ENCODE results near the gene TRIB2. TPM values are rescaled to one million over a fixed set of nuclear protein-coding genes. Genes with fewer than 3 reads are reported as not detected.
A peak's percentile ranks its signal among the peaks of the same experiment; 100 is the strongest.

Gene TRIB2
- total and polyA plus RNA-seq, 11 donors: 31.2 to 140 (median 41.4) TPM

GRCh38 chr2:12773586-12774394 lies 57.1 kb downstream of the TRIB2 start:
- no peak overlapping the region for H3K27ac ChIP-seq
- 68 to 78% (median 77%) methylated on average over 3 of the region's 3 CpGs for whole genome bisulfite sequencing, 4 donors
- no peak for ATAC-seq

GRCh38 chr2:12774395-12774727 lies 57.6 kb downstream of the TRIB2 start:
- Histone ChIP-seq H3K4me1 (peaks cover 0 to 11% (median 0%) of the 10 kb centered on the region in 12 donors), H3K9me3 (peaks cover 0 to 9% (median 0%) of the 10 kb centered on the region in 12 donors), H3K27me3 (peaks cover 0 to 3% (median 0%) of the 10 kb centered on the region in 9 donors), H3K27ac (no peak overlapping the region), H3K4me3 (no peak overlapping the region), H3K36me3 (no peaks in the 10 kb centered on the region)
- TF ChIP-seq POLR2A (IDR thresholded peaks at IDR 0.05): no peak
- TF ChIP-seq CTCF (IDR thresholded peaks at IDR 0.05): no peak
- ATAC-seq (peak in 1 of 4 donors; percentile 26), DNase-seq (peak in 1 of 5 donors; percentile 41)
- 68 to 92% (median 83%) methylated on average over 1 of the region's 1 CpG for WGBS, 4 donors
- intact Hi-C loops (cut with DNase I): no loop called here

More at GRCh38 chr2:12773586-12774394, 57.1 kb downstream of the TRIB2 start:
- H3K4me3 ChIP-seq: no peak overlapping the region
- peaks cover 0 to 12% (median 0%) of the 10 kb centered on the region in 12 donors for H3K4me1 ChIP-seq
- peaks cover 0 to 3% (median 0%) of the 10 kb centered on the region in 9 donors for H3K27me3 ChIP-seq
- no peaks in the 10 kb centered on the region for H3K36me3 ChIP-seq
- intact Hi-C loops (cut with DNase I): no loop called here
- TF ChIP-seq CTCF (IDR thresholded peaks at IDR 0.05): peak in 1 of 12 donors; percentile 10
- TF ChIP-seq POLR2A (IDR thresholded peaks at IDR 0.05): no peak
- DNase-seq: no peak
- H3K9me3 ChIP-seq: peaks cover 0 to 9% (median 0%) of the 10 kb centered on the region in 12 donors

- DNase-seq (no peak), ATAC-seq (no peak)
- H3K36me3 ChIP-seq: no peaks in the 10 kb centered on the region
- H3K9me3 ChIP-seq: peaks cover 0 to 9% (median 0%) of the 10 kb centered on the region in 12 donors
- H3K4me1 ChIP-seq: peaks cover 0 to 4% (median 0%) of the 10 kb centered on the region in 12 donors
- WGBS, 4 donors: 63 to 90% (median 81%) methylated on average over 1 of the region's 1 CpG
- H3K27me3 ChIP-seq: no peaks in the 10 kb centered on the region
- intact Hi-C loops (cut with DNase I): no loop called here
- H3K4me3 ChIP-seq: no peak overlapping the region
- H3K27ac ChIP-seq: no peak overlapping the region
- TF ChIP-seq POLR2A (IDR thresholded peaks at IDR 0.05): no peak
- no peak for TF ChIP-seq CTCF (IDR thresholded peaks at IDR 0.05)
These were observed 59.8 kb downstream of the TRIB2 start for GRCh38 chr2:12776521-12776961.

GRCh38 chr2:12778369-12778768 lies 61.6 kb downstream of the TRIB2 start:
- DNase-seq (no peak), ATAC-seq (peak in 1 of 4 donors; percentile 31)
- H3K27ac ChIP-seq: no peak overlapping the region
- peaks cover 0 to 9% (median 0%) of the 10 kb centered on the region in 12 donors for H3K9me3 ChIP-seq
- TF ChIP-seq CTCF (IDR thresholded peaks at IDR 0.05): no peak
- TF ChIP-seq POLR2A (IDR thresholded peaks at IDR 0.05): no peak
- H3K36me3 ChIP-seq: no peaks in the 10 kb centered on the region
- 77 to 92% (median 81%) methylated on average over 6 of the region's 6 CpGs for WGBS, 4 donors
- intact Hi-C loops (cut with DNase I): no loop called here
- H3K4me3 ChIP-seq: no peak overlapping the region
- no peaks in the 10 kb centered on the region for H3K27me3 ChIP-seq
- H3K4me1 ChIP-seq: peaks cover 0 to 4% (median 0%) of the 10 kb centered on the region in 12 donors
